Pulmonary artery endothelial cell (primary cell): Measurements from ENCODE around the gene TWF1. TPM values are rescaled to one million over a fixed set of nuclear protein-coding genes. Genes with fewer than 3 reads are reported as not detected.
"Not testable (repeated sequence)": the region's sequence is repeated elsewhere in the genome, so short reads cannot be mapped to it uniquely, and the experiment has no call there.

ENCODE experiments used
- DNase-seq: peaks from one replicate; pipeline ENCODE4 v3.0.0-alpha.2; 2011; ENCODE audit warnings: low read depth, low spot score
- total RNA-seq: library from RNA; depleted of rRNA; stranded (reverse); fragments of >200 nt; gene quantifications from 2 replicates; pipeline ENCODE4 v1.2.3, GENCODE V29; 2014

The TWF1 gene
- 119 and 134 TPM in 2 replicates for total RNA-seq

DNA sequence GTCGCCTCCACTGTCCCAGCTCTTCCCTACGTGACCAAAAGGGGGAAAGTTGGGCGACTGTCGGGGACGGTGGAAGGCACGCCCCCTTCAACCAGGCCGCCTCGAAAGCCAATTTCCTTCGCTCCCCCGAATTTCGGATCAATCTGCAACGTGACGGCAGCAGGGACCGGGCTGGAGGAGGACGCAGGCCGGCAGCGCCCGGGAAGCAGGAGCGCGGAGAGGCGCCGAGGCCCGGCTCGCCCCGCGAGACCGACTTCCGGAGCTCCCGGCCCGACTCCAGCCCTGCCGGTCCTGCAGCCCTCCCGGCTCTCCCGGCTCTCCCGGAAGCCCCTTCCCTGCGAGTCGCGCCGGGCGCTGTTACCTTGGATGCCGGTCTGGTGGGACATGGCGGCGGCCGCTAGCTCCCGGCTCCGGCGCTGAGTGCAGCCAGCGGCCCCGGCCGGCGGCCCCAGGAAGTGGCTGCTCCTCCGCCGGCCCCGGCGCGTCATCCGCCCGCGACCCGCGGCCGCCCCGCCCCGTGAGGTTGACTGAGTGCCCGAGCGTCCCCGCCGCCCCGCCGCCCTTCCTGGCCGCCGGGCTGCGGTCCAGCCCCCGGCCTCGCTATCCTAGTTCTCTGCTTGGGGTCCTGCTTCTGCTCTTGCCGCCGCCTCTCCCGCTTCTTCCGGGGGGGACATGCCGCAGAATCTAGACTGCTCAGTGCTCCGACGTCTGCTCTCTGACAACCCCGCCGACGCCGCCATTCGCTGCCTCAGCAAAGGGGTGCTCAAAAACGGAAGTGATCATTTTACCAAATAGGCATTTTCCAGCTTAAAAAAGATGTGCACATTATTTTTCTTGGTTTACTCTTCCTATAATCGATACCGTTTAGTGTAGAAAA is at the start of gene TWF1:
Gene TWF1 (minus strand): TSS at position 458 of the 877 bp plus-strand sequence. CDS start 72 bp downstream, at position 386.
- DNase-seq: peak; percentile 40

DNA sequence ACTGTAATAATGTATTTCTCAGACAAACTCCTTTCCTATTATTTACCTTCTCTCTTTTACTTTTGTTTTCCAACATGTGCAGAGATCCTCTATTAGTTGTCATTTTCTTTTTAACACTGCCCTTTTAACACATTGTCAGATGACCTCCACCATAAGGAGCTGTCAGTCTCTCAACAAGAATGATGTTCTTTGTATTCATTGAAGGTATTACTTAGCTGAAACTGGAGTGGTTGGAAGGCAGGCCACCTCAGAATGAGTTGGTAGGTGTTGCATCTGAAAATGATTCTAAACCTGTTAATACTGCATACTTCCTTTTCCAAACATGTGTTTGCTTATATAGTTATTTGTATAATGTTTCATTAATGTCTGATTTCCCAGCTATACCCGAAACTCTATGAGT is 46.6 kb upstream of the TWF1 start:
- DNase-seq: no peak

DNA sequence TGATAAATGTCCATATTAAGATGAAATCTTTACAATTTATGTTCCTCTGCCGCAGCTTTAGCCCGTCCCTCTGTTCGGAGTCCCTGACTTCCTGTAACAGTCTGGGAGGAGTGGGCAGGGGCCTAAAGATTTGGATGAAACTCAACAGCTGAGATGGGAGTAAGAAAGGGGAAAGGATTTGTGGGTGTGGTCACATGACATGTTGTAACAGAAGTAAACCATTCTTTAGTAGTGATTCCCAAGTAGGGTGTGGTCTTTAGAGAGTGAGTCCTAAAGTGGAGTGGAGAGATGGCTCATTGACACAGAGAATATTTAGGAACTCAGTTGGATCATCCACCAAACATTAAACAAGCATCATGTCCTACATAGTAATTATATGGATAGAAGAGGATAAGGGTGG is 42.7 kb upstream of the TWF1 start:
- DNase-seq: no peak

DNA sequence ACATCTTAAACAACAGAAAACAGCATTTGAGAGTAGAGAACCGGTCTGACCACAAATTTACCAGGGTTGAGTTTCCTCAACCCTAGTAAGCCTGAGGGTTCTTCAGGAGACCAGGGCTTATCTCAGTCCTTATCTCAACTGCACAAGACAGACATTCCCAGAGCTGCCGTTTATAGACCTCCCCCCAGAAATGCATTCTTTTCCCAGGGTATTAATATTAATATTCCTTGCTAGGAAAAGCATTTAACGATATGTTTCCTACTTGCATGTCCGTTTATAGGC is 42.0 kb upstream of the TWF1 start:
- no peak for DNase-seq

DNA sequence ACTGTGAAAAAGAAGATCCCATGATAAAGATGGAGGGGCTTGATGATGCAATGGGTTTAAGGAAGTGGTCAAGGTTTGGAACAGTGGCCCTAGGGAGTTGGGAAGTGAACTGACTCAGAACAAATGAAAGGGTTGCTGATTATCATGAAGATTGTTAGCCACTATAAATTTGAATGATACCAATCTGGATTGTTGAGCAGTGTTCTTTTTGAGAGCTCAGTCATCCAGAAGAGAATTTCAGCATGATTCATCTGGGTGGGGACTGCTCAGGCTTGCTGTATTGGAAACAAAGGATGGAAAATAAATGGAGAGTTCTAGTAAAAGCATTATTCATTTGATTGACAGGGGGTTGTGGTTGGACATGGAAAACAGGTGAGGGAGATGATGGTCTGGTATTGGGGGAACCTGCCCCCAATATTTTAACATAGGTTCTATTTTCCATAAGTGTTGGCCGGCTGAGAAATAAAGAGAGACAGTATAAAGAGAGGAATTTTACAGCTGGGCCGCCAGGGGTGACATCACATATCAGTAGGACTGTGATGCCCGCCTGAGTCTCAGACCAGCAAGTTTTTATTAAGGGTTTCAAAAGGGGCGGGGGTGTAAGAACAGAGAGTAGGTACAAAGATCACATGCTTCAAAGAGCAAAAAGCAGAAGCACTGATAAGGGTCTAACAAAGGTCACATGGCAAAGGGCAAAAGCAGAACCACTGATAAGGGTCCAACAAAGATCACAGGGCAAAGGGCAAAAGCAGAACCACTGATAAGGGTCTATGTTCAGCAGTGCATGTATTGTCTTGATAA is 41.5 kb upstream of the TWF1 start:
- DNase-seq: not testable (repeated sequence)

DNA sequence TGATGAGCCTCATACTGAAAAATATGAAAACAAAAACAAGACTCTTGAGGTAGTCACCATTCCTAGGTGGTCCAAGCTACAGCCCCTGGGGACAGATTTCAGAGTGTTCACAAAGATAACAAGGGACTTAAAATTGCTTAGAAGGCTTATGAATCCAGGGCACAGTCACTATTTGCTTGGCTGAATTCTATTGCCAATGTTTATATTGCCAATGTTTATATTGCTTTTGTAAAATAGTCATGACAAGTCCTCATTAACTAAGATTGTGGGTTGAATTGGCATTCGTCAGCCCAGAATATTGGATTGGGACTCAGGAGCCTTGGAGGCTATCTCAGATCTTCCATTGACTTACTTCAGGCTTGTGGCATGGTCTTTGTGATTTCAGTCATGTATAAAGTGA is 36.1 kb upstream of the TWF1 start:
- DNase-seq: no peak

DNA sequence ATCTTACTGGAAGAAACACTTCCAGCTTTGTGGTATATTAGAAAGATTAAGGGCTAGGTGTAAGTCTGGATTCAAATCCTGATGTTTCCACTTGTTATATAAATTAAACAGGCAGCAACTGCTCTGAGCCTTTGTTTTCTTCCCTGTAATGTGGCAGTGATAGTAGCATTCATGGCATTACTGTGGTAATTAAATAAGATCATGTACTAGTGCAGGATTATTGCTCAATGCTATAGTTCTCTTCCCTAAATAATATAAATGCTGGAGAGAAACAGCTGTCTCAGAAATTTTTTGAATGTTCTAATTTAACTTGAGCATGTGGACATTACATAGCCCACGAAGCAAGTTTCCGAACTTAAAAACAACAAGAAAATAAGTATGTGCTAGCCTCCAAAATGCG is 35.1 kb upstream of the TWF1 start:
- no peak for DNase-seq

DNA sequence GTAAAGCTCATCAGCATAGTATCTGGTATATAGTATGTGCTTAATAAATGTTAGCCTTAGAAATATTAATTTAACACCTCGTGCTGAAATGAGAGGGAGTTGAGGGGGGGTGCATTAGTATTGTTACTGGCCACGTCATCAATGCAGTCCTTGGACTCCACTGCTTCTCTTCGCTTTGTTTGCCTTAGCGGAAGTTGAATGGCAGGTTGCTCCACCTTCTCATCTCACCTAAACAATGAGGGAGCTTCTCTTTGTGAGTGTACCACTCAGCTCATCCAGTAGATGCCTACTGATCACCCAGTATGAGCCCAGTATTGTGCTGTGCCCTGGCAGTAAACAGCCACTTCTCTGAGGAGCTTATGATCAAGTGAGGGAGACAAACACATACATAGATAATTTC is 34.2 kb upstream of the TWF1 start:
- DNase-seq: no peak

DNA sequence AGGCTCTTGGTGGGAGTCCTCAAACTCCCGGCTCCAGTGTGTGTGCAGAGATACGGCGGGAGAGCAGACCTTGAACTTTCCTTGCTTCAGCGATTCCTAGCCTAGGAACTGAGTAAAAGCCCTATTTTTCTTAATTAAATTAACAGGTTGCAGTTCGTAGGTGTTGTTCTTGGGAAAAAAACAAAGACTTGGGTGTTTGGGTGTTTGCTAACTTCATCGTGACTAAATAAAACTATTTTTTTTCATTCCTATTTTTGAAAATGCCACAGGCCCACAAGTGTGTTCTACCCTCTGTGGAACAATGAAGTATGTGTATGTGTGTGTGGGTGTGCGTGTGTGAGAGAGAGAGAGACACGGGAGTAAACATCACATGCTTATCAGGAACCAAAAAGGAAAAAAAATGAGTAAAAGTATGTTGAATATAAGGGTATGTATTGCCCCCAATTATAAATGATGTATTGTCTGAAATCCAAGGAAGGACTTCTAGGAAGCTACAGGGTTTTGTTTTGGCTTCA is 30.4 kb upstream of the TWF1 start:
- no peak for DNase-seq

DNA sequence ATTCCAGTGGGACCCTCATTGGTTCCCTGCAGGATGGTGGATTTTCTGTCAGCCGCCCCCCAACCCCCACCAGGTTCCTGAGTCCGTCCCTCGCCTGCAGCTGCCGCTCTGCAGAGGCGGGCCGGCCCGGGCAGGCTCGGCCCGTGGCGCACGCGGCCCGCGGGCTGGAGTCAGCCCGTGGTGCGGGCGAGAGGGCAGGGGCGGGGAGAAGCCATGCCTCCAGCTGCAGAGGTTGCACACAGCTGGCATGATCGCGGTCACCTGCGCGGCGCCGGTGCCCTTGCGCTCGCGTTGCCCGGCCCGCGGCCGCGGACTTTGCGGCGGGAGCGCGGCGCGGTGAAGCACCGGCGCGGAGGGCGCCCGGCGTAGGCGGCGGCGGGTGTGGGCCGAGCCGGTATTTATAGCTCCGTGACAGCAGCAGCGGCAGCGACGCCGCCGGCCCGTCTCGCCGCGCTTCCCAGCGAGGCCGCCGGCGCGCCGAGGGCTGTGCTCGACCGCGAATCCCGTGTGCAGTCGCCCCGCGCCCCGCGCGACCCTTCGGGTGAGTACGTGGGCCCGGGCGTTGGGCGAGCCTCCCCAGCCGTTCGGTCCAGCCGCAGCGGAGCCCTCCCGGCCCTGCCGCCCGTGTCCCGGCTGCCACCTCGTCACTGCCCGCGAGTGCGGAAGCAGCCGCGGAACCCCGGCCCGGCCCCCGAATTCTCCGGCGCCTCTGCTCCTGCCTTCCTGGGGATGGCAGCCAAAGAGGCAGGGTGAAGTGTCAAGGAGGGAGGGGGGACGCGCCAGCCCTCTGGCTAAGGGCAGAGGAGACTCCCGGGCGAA is 29.7 kb upstream of the TWF1 start, which contains the start of gene TMEM117:
Gene TMEM117 (plus strand): TSS at position 426 of the 819 bp plus-strand sequence.
- no peak for DNase-seq

DNA sequence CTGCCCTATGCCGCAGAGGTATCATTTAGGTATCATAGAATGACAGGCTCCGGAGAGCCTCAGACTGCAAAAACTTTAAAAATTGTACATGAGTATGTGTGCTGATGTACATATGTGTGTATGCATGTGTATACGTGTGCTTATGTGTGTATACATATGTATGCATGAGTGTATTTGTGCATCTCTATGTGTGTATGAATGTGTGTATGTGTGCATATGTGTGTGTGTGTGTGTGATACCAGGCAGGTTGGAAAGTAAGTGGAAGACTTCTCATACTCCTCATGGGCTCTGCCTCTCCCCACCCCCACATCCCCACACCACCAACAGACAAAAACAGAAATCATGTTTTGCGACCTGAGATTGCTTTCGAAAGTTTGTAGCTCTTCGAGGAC is 29.1 kb upstream of the TWF1 start:
- no peak for DNase-seq

DNA sequence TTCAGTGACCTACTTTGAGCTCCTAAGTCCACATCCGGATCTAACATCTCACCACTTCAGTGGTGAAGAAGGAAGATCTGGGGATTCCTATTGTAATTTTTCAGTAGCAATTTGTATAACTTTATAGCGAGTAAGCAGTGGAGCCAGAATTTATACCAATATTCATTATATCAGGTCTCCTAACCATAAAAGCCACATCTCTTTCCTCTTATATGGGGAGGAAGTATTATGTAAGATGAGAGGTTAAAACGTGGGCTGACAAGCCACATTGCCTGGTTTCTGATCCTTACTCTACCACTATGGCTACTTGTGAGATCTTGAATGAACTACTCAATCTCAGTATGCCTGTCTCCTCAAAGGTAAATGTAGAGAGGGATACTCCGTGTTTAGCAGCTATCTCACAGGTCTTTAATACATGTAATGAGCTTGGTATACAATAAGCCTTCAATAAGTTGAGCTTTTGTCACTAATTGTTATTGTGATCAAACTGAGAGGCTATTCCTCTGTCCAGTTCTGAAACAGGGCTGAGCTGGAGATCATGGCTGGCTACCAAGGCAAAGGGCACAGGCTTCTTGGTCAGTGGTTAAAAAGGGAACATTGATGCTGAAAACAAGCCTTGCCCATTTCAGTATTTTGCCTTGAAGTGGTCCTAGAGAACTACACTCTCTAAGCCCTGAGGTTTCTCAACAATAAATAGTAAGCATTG is 26.5 kb upstream of the TWF1 start:
- DNase-seq: no peak

DNA sequence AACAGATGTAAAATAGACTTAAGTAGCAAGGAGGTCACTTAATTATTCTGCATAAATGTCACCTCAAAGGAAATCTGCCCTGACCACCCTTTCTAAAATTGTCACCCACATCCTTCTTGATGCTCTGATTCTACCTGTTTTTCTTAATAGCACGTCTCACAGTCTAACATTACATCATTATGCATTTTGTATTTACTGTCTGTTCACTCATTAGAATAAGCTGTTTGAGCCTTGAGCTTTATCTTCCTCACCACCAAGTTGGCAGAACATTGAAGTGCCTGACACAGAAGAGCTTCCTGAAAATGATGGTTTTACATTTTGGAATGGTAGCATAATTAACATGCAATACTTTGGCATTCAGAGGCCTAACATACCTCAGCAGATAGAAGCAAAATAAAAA is 21.0 kb upstream of the TWF1 start:
- DNase-seq: no peak

DNA sequence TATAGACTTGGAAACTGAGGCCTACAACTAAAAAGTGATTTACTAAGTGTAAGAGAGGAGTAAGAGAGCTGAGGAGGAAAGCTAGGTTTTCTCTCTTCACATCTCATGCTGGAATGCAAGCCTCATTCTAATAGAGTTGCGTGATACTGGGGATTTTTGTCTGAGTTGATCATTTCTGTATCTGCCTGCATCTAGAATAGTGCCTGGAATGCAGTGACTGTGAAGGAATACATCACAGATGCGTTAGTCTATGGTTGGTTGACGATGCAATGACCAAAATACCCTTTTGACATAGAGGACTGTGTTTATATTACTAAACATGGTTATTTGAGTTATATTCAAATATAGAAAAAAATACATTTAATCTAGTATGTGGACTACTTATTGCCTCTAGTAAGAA is 20.6 kb upstream of the TWF1 start:
- no peak for DNase-seq

DNA sequence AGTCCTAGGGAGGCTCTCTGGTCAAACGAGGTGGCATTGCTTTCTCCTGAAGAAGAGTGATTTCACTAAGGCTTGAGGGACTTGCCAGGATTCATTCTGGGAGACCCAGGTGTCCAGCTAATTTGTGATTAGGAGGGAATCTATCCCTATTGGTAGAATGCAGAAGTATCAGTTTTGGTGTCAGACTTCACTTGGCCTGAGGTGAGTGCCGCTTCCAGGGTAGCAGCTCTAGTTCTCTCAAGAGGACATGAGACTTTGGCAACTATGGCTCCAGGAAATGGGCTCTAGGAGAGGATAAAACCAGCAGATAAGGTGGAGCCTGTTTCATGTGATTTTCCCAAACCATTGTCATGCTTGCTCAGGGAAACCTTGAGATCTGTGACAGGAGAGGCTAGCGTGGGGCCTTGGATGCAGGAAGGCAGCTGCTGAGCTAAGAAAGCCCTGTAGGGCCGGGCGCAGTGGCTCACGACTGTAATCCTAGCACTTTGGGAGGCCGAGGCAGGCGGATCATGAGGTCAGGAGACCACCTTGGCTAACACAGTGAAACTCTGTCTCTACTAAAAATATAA is 18.2 kb upstream of the TWF1 start:
- DNase-seq: no peak

DNA sequence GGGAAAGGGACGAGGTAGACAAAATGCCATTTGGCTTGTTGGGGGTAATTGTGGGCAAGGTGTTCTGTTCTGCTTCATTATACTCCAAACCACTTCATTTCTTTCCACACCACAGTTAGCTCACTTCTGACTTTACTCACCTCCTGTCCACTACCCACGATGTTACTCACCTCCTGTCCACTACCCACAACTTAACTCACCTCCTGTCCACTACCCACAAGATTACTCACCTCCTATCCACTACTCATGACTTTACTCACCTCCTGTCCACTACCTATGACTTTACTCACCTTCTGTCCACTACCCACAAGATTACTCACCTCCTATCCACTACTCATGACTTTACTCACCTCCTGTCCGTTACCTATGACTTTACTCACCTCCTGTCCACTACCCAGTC is 10.1 kb upstream of the TWF1 start:
- DNase-seq: no peak

DNA sequence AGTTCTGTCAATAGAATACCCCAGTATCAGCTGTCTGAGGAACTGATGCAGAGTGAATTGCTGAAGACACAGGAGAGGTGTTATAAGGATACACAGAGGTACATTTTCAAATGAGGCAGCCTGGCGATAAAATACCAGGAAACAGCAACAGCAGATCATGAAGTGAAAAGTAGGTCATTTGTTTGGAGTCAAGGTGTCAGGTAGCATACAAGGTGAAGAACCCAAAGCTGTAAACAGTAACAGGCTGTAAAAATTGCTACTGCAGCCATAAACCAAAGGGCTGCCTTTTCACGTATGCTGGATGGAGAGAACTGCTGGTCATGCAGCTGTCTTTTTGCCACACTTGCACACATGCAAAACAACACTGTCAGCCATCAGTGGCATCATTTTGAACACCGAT is 9.3 kb upstream of the TWF1 start:
- no peak for DNase-seq

DNA sequence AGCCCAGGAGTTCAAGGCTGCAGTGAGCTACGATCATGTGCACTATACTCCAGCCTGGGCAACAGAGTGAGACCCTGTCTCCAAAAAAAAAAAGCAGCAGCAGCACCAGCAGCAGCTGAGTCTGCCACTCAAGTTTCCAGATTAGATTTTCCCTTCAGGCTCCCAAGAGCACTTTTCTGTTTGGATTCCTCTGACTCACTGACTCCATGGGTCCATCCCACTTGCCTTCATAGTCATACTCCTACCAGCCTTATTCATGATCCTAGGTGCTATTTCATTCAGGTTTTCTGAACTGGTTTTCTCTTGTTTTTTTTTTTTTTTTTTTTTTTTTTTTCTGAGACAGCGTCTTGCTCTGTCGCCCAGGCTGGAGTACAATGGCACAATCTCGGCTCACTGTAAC is 6.8 kb upstream of the TWF1 start:
- DNase-seq: no peak

DNA sequence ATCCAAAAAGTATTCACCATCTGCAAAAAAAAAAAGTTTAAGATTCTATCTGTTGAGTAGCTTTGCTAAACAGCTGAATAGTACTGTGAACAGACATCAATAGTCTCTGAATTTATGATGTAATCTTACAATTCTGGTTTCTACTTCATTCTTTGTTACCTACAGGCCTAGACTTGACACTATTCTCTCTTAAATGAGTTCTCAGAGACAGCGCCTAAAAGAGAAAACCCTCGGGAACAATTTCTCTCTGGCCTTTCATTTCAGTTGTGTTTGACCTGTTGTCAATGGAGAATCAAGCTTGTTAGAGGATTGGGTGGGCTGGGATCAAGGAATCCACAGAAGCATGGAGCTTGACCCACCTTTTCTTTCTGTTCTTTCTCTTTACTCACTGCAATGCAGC is 5.9 kb upstream of the TWF1 start:
- DNase-seq: no peak

DNA sequence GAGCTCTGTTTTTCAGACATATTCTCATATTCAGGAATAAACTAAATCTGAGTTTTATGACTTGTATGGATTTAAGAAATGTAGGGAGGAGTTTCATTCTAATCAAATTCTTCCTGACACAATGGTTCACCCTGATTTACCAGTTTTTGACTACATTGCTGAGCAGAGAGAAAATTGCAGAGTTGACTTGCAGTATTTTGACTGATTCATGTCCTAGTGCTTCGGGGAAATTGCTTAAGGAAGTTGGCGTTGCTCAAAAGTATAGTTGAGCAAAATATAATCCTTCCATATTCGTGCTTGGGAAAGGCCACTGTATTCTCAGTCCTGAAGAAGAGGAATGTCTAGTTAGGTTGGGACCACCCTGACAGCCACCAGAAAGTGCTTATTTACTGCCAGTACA is 1.3 kb upstream of the TWF1 start:
- DNase-seq: no peak

DNA sequence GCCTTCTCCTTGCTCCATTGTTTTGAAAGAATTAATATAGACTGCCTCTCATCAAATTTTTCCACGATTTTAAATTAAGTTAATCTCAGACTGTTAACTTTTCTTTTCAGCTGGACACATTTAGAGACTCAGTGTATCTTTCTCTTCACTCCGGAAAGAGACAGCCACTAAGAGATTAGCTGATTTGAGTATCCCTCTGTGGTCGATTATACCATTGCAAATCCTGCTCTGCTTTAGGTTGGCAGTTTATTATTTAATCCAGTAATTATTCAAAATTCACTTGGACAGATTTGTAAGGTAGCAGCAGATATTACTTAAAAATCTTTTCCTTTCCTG is 588 bp upstream of the TWF1 start:
- DNase-seq: no peak
